GM21717 (cell line): ENCODE measurements around the gene GFOD1.

ENCODE experiments used
- ATAC-seq: cut with Tn5 transposase; IDR thresholded peaks from one replicate; pipeline ENCODE4 v1.9.1; 2021; ENCODE audit warnings: mild to moderate bottlenecking, moderate library complexity; ENCODE audit not compliant: unreplicated experiment

GFOD1 gene

DNA sequence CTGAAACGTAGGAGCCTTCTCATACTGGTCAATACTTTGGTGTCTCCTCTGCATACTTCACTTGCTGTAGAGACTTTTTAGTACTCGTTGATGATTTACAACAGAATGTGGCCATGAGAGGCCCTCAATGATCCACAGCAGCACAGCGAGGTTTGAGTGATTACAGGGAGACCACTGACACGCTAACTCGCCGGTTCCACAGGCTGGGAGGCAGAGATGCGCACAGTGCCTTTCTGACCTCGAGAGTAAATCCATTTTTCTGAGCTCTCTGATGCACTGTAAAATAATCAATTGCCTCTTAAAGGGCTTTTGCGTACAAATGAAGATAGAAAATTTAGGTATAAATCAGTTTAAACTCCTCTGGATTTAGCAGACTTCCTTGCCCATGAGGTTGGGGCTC, 102.9 kb downstream of the GFOD1 start:
- no peak for ATAC-seq

DNA sequence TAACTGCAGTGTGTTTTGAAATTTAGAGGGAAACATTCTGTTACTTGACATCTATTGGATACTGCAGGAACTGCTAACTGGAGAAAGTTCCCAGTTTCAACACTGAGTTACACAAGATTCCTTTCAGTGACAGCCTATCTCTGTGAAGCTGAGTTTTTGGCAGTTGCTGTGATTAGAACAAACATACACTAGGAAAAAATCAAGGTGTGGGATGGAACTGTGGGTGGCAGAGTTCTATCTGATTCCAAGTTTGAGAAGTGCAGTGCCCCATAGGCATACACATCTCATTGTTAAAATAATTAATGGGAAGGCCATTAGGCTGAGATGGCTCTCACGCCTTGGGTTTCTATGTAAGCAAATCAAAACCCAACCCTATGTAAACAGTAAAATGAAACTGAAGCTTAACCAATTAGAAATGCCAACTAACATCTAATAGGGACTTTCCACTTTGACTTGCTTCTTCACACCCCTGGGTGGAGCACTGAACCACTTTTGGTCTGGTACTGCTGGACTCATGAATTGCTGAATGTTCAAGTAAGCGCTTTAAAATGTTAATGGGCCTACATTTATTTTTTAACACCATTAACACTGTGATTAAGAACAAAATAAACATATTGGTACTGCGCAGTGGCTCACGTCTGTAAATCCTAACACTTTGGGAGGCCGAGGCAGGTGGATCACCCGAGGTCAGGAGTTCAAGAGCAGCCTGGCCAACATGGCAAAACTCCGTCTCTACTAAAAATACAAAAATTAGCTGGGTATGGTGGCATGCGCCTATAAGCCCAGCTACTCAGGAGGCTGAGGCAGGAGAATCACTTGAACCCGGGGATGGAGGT, 103.9 kb downstream of the GFOD1 start:
- peak; percentile 91 for ATAC-seq

- ATAC-seq: no peak
Measured at GRCh38 chr6:13380761-13381160, 106.6 kb downstream of the GFOD1 start.

DNA sequence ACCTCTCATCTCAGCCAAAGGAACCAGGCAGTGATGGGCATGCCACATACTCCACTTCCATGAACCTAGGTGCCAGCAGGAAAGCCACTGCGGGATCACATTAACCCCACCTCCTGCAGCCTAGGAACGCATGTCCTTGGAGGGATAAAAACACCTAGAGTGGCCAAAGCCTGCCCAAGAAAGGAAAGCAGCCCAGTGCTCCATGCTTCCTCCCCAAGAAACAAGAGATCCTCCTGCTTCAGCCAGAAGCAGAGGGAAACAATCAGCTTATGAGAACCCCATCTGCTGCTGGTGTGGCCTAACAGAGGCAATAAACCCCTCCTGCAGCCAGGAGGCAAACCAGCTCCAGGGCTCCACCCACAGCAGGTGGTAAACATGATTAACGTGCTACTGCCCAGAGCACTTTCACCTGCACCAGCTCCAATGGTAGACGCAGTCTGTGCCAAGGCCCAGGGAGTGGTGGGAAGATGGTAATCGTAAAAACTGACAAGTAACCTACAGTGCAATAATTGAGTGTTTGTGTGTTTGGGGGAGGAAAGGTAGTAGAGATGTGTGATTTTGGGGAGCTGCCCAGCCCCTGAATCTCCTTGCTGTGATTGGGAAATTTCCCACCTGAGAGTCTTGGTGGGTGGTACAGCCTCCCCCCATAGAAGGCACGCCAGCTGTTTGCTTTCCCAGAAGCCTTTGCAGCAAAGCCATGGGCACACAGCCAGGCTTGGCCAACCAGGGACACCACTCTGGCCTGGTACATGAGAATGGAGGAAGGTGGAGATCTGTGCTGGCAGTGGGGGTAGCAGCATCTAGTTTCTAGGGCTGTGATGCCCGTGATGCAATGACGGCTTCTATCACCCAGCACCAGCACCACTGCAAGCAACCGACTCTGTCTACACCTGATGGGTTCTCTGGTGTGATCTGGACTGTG, 108.5 kb downstream of the GFOD1 start:
- no peak for ATAC-seq

GRCh38 chr6:13377054-13377758, 110.2 kb downstream of the GFOD1 start:
- no peak for ATAC-seq

GRCh38 chr6:13375360-13375878, 112.0 kb downstream of the GFOD1 start:
- peak; percentile 73 for ATAC-seq

DNA sequence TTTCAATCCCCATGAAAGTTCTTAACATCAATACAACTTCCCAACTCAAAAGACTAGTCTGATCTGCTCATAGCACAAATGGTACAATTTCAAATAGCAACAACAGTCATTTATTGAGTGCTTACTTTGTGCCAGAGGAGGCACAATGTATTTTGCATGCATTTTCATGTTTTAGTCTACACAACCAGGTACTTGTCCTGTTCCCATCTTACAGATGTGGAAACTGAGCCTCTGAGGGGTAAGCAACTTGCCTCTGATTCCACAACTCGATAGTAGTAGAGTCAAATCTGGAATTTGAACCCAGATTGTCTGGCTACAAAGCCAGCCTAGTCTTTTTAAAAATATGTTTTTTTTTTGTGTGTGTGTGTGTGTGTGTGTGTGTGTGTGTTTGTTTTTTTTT, 113.5 kb downstream of the GFOD1 start:
- no peak for ATAC-seq

DNA sequence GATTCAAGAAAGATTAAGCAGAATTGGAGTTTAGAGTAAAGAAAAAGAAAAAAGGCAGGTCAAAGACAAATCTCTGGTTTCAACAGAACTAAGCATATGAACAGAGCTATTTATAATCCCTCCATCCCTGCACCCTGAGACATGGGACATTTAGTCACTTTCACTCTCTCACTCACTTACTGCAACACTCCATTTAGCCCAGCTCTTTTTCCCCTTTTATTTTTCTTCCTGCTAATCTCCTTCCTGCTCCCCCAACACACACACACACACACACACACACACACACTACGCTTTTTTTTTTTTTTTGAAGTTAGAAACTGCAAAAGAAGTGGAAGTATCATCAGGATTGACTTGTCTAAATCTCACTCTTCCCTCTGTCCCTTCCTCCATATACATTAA, 113.9 kb downstream of the GFOD1 start:
- ATAC-seq: no peak

DNA sequence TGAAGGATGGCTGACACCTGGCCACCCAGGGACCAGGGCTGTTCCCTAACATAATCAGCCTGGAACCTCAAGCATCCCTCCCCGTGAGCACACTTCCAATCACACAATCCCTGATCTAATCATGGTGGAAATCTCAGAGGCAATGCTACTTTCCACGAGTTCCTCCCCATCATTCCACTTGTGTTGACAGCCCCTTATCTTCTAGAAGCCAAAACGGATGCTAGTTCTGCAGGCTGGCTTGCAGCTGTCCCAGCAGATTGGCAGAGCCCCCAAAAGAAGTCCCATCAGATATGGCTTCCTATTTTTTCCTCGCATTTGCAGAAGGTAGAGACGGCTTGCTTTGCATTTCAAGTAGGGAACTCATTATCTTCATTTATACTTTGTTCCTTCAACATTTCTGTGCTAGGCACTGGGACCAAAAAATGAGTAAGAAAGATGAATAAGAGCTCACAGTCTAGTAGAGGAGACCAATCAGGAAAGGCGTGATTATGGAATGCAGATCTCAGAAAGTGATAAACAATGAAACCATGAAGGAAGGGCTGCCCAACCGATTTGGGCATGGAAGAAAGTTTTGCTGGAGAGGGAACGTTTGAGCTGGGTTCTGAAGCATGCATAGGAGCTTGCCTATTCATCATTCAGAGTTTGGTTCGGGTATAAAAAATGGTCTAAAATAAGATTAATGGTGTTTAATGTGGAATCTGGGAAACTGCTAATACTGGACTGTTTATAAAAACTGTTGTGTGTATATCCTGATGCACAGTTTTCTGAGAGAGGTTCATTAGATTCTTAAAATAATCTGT, 114.5 kb downstream of the GFOD1 start:
- ATAC-seq: no peak

DNA sequence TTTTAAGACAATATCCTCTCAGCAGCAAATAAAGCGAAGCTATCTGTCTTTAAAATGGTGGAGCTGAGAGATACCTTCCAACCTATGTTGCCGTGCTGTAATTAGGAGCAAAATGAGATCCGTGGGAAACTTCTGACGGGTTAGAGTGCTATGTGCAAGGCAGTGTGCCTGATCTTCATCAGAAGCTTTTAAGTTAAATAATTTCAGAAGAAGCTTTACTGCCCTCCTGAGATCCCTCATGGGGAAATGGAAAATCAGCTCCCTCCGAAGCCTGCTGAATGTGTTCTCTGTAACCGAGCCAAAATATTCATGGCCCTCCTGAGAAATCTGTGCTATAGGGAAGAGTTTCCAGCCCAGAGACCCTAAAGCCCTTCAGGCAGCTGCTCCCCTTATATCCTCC, 115.3 kb downstream of the GFOD1 start:
- ATAC-seq: no peak

DNA sequence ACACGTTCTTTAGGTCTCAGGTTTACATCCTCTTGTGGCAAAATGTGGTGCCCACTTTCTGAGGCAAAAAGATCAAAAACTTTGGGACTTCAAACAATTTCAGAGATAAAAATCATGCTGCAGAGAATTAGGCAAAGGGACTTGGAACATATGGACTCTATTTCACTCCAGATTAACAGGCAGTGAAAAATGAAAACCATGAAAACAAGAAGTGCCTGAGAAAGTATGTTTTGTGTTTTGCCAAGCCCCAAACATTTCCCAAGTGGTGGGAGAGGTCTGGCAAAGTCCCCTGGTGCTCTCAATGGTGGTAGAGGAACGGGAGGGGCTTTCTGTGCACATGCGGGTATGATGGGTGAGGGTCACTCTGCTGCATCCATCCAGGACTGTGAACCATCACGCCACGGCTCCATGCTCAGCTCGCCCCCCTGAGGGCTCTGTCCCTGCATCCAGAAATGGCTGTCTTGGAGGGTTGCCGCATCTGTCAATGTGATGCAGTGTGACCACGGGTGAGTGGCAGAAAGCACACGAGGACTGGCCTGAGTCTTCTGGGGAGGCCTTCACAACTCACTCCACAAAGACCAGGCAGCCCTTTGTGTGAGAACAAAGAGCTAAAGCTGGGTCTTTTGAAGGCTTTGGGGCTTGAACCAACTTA, 115.9 kb downstream of the GFOD1 start:
- no peak for ATAC-seq

GRCh38 chr6:13370623-13371022, 116.8 kb downstream of the GFOD1 start:
- no peak for ATAC-seq

- no peak for ATAC-seq
Measured at GRCh38 chr6:13369591-13369990, 117.8 kb downstream of the GFOD1 start.

DNA sequence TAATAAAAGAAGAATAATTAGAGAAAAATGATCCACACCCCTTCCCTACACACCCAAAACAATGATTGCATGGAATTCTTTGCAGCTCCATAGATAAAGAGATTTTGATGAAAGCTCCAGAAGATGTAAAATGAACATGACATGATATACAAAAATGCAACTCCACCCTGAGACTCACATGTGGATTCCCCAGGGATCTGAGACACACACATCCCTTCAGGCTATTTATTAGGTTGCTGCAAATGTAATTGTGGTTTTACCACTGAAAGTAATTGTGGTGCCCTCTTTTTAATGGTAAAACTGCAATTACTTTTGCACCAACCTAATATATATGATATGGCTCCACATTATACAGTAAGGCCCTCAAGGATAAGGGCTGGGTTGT, 118.7 kb downstream of the GFOD1 start:
- ATAC-seq: no peak

- no peak for ATAC-seq
Measured at GRCh38 chr6:13368079-13368730, 119.2 kb downstream of the GFOD1 start.

- no peak for ATAC-seq
Measured at GRCh38 chr6:13367396-13367795, 120.0 kb downstream of the GFOD1 start.

GRCh38 chr6:13365320-13365719, 122.1 kb downstream of the GFOD1 start:
- ATAC-seq: no peak

- ATAC-seq: no peak
Measured at GRCh38 chr6:13364842-13365241, 122.6 kb downstream of the GFOD1 start.

GRCh38 chr6:13362412-13362811, 125.0 kb downstream of the GFOD1 start:
- no peak for ATAC-seq
